ENCODE results near the gene TBX19.

TBX19 gene

DNA sequence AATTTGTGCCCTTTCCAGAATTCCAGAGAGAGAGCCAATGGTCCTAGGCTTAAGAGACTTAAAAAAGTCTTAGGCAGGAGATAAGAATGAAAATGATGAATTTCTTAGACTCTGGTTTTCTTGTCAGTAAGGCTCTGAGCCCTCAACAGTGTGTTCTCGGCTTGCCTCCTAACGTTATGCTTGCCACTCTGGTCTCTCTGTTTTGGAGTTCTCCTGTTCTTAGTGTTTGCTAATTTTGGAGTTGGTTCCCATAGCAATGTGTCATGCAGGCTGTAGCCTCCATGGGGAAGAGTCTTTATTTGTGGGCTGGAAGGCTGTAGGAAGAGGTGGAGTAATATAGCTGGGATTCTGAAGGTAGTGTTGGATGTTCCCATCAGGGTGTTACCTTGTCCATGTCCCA lies 19.9 kb downstream of the TBX19 start:
- DNase-seq (ENCODE audit: low read depth), result no peak
- TF ChIP-seq, protein P1, sequence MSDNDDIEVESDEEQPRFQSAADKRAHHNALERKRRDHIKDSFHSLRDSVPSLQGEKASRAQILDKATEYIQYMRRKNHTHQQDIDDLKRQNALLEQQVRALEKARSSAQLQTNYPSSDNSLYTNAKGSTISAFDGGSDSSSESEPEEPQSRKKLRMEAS (IDR thresholded peaks at IDR 0.05; ENCODE audit: low read depth, low read length), result no peak
- TF ChIP-seq, protein P2, sequence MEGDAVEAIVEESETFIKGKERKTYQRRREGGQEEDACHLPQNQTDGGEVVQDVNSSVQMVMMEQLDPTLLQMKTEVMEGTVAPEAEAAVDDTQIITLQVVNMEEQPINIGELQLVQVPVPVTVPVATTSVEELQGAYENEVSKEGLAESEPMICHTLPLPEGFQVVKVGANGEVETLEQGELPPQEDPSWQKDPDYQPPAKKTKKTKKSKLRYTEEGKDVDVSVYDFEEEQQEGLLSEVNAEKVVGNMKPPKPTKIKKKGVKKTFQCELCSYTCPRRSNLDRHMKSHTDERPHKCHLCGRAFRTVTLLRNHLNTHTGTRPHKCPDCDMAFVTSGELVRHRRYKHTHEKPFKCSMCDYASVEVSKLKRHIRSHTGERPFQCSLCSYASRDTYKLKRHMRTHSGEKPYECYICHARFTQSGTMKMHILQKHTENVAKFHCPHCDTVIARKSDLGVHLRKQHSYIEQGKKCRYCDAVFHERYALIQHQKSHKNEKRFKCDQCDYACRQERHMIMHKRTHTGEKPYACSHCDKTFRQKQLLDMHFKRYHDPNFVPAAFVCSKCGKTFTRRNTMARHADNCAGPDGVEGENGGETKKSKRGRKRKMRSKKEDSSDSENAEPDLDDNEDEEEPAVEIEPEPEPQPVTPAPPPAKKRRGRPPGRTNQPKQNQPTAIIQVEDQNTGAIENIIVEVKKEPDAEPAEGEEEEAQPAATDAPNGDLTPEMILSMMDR (IDR thresholded peaks at IDR 0.05; ENCODE audit: low read depth, low read length), result no peak
- TF ChIP-seq MYC (IDR thresholded peaks at IDR 0.05; ENCODE audit: low read depth, low read length), result no peak
- no peak for TF ChIP-seq POLR2A (IDR thresholded peaks at IDR 0.05; ENCODE audit: extremely low read depth, insufficient read length)

DNA sequence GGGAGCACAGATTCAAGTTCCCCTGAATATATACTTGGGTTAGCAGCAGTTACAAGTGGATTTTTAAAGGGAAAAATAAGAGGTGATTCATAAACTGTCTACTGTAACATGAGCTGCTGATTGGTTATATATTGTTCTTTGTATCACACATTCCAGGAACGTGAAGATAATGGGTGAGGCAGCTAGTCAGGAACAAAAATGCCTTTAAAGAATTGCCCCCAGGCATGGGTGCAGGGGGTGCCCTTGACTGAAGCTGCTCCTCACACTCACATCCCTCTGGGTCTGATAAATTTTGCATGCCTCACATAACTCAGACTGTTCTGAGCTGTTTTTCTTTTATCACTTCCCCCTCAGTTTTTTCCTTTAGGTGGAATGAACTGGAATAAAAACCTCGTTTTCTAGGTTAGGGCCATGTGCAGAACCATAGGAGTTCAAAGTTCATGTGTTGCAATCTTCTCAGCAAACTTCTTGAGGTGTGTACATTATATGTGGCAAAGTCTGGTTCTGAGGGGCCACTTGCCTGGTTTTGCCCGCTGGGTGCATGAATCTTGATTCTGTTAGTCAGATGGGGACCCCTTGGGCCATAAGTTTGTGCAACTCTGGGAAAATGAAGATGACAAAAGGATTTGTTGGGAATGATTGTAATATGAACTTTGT lies 21.1 kb downstream of the TBX19 start:
- no peak for DNase-seq (ENCODE audit: low read depth)
- H3K4me3 ChIP-seq (ENCODE audit: low read depth, low read length), result no peak overlapping the region
- no peak for TF ChIP-seq MYC (IDR thresholded peaks at IDR 0.05; ENCODE audit: low read depth, low read length)

More for the DNA sequence above, 19.9 kb downstream of the TBX19 start:
- H3K4me3 ChIP-seq (ENCODE audit: low read depth, low read length), result no peak overlapping the region

DNA sequence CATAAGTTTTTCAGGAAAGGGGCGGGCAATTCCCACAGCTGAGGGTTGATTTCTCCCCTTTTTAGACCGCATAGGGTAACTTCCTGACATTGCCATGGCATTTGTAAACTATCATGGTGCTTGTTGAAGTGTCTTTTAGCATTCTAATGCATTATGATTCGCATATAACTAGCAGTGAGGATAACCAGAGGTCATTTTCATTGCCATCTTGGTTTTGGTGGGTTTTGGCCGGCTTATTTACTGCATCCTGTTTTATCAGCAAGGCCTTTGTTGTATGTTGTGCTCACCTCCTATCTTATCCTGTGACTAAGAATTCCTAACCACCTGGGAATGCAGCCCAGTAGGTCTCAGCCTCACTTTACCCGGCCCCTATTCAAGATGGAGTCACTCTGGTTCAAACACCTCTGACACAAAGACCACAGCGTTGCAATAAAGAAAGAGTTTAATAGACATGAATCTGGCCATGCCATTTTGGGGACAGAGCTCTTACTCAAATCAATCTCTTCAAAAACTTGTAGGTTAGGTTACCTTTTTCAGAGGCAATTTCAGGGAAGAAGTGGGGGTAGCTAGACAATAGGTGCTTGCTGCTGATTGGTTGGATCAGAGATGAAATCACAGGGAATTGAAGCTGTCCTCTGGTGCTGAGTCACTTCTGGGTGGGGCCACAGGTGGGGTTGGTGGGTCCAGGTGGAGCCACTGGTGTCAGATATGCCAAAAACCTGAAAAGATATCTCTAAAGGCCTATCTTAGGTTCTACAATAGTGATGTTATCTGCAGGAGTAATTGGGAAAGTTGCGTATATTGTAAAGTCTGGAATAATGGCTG lies 23.3 kb downstream of the TBX19 start:
- no peak overlapping the region for H3K4me3 ChIP-seq (ENCODE audit: low read depth, low read length)
- no peak for DNase-seq (ENCODE audit: low read depth)
- TF ChIP-seq, protein P1 (IDR thresholded peaks at IDR 0.05; ENCODE audit: low read depth, low read length), result no peak
- no peak for TF ChIP-seq POLR2A (IDR thresholded peaks at IDR 0.05; ENCODE audit: extremely low read depth, insufficient read length)
- no peak for TF ChIP-seq MYC (IDR thresholded peaks at IDR 0.05; ENCODE audit: low read depth, low read length)
- TF ChIP-seq, protein P2 (IDR thresholded peaks at IDR 0.05; ENCODE audit: low read depth, low read length), result no peak

DNA sequence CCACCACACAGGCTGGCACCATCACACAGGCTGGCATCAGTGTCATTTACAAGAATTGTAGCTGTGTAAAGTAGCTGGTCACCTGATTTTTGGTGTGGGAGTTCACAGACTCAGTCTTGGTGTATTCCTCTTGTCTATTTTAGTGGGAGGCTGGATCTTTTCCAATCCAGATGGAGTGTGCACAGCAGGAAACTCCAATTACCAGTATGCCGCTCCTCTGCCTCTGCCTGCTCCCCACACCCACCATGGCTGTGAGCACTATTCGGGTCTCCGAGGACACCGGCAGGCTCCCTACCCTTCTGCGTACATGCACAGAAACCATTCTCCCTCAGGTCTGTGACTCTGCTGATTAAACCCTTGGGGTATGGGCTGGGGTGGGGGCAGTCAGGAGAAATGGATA lies 24.2 kb downstream of the TBX19 start:
- TF ChIP-seq, protein P1 (IDR thresholded peaks at IDR 0.05; ENCODE audit: low read depth, low read length), result no peak
- no peak for TF ChIP-seq MYC (IDR thresholded peaks at IDR 0.05; ENCODE audit: low read depth, low read length)
- no peak for TF ChIP-seq POLR2A (IDR thresholded peaks at IDR 0.05; ENCODE audit: extremely low read depth, insufficient read length)
- TF ChIP-seq, protein P2 (IDR thresholded peaks at IDR 0.05; ENCODE audit: low read depth, low read length), result no peak
- no peak overlapping the region for H3K4me3 ChIP-seq (ENCODE audit: low read depth, low read length)
- no peak for DNase-seq (ENCODE audit: low read depth)

DNA sequence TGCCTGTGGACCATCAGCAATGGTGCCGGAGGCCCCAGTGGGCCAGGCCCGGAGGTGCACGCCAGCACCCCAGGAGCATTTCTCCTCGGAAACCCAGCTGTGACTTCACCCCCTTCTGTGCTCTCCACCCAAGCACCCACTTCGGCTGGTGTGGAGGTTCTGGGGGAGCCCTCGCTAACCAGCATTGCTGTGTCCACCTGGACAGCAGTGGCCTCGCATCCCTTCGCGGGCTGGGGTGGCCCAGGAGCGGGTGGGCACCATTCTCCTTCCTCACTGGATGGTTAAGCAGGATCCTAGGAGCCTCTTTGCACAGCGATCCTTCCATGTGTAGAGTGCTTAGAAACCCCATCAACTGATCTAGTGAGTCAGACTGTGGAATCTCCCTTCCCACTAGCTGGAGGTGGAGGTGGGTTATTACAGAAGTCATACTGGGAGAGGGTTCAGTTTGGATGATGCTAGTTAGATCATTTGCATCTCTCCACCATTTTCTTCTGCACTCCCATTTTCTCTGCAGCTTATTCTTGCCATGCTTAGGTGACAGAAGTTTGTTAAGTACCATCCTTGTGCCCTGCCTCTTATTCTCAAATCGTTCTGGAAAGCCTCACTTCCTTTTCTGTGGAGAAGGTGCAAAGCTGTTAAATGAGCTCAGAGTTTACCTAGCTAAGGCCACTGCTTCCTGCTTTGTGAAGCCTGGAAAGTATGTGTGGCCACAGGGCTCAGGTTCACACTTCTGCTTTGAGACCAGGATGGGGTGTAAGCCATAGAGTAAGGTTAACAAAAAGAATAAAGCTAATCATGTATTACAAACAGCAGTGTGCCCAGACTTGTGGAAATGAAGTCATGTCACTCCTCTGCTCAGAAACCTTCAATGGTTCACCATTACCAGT lies 32.3 kb downstream of the TBX19 start:
- no peak overlapping the region for H3K4me3 ChIP-seq (ENCODE audit: low read depth, low read length)
- no peak for DNase-seq (ENCODE audit: low read depth)
- no peak for TF ChIP-seq POLR2A (IDR thresholded peaks at IDR 0.05; ENCODE audit: extremely low read depth, insufficient read length)
- TF ChIP-seq, protein P1 (IDR thresholded peaks at IDR 0.05; ENCODE audit: low read depth, low read length), result no peak
- TF ChIP-seq, protein P2 (IDR thresholded peaks at IDR 0.05; ENCODE audit: low read depth, low read length), result no peak
- TF ChIP-seq MYC (IDR thresholded peaks at IDR 0.05; ENCODE audit: low read depth, low read length), result no peak
